OCI-LY1 (cell line): ENCODE measurements around the gene GBA2.

ENCODE experiments used
- H2AFZ ChIP-seq: fragments of 200-600 bp; sonication (generic), shearing (Covaris generic); 2 replicates; pipeline ENCODE4 v1.6.0; 2014; ENCODE audit warnings: antibody characterized with exemption, mild to moderate bottlenecking, low read length
- H3F3A ChIP-seq: fragments of 200-600 bp; sonication (generic), shearing (Covaris generic); 2 replicates; pipeline ENCODE4 v1.6.0; 2014; ENCODE audit warnings: mild to moderate bottlenecking, antibody characterized with exemption, low read length, moderate library complexity; ENCODE audit not compliant: insufficient read depth
- H3K27ac ChIP-seq: fragments of 200-600 bp; sonication (generic); 2 replicates; pipeline ENCODE4 v1.5.1; 2014; ENCODE audit warnings: low read length, mixed run types, mild to moderate bottlenecking, low read depth; ENCODE audit not compliant: poor library complexity, severe bottlenecking
- H3K27me3 ChIP-seq: fragments of 200-600 bp; sonication (generic); 2 replicates; pipeline ENCODE4 v1.6.0; 2014; ENCODE audit warnings: antibody characterized with exemption, mild to moderate bottlenecking, low read length, moderate library complexity; ENCODE audit not compliant: insufficient read depth
- H3K36me3 ChIP-seq: fragments of 200-600 bp; sonication (generic); 2 replicates; pipeline ENCODE4 v1.6.1; 2014; ENCODE audit warnings: mild to moderate bottlenecking, antibody characterized with exemption, low read length, moderate library complexity, mixed read lengths; ENCODE audit not compliant: insufficient read depth
- H3K4me1 ChIP-seq: fragments of 200-600 bp; sonication (generic); 2 replicates; pipeline ENCODE4 v1.5.1; 2014; ENCODE audit warnings: mild to moderate bottlenecking, low read length, moderate library complexity; ENCODE audit not compliant: insufficient read depth, severe bottlenecking
- H3K4me2 ChIP-seq: fragments of 200-600 bp; sonication (generic), shearing (Covaris generic); 2 replicates; pipeline ENCODE4 v1.6.1; 2014; ENCODE audit warnings: low read length
- H3K4me3 ChIP-seq: fragments of 200-600 bp; sonication (generic); 2 replicates; pipeline ENCODE4 v1.5.1; 2014; ENCODE audit warnings: low read length, low read depth, mild to moderate bottlenecking, mixed read lengths; ENCODE audit not compliant: poor library complexity, severe bottlenecking
- H3K79me2 ChIP-seq: fragments of 200-600 bp; shearing (Covaris generic); 2 replicates; pipeline ENCODE4 v1.6.1; 2016; ENCODE audit warnings: mixed run types, low read length, mixed read lengths; ENCODE audit not compliant: insufficient read depth
- H3K9ac ChIP-seq: fragments of 200-600 bp; sonication (generic), shearing (Covaris generic); 2 replicates; pipeline ENCODE4 v1.6.1; 2014; ENCODE audit warnings: mild to moderate bottlenecking, low read length, mixed read lengths
- H3K9me2 ChIP-seq: fragments of 200-600 bp; sonication (generic), shearing (Covaris generic); 2 replicates; pipeline ENCODE4 v1.6.1; 2014; ENCODE audit warnings: low read depth, mild to moderate bottlenecking, low read length, mixed read lengths
- H3K9me3 ChIP-seq: fragments of 200-600 bp; shearing (Covaris generic); 2 replicates; pipeline ENCODE4 v1.6.1; 2014; ENCODE audit warnings: low read length, mixed read lengths
- H4K20me1 ChIP-seq: fragments of 200-600 bp; sonication (generic), shearing (Covaris generic); 2 replicates; pipeline ENCODE4 v1.6.0; 2016; ENCODE audit warnings: mild to moderate bottlenecking, low read length; ENCODE audit not compliant: insufficient read depth
- CTCF ChIP-seq: fragments of 200-600 bp; sonication (generic), shearing (Covaris generic); IDR thresholded peaks from 2 replicates; pipeline ENCODE4 v1.5.1; 2017; ENCODE audit warnings: mild to moderate bottlenecking, antibody characterized with exemption, low read length, moderate library complexity, mixed read lengths
- EZH2 ChIP-seq: fragments of 200-600 bp; sonication (generic), shearing (Covaris generic); IDR thresholded peaks from 2 replicates; pipeline ENCODE4 v1.8.0; 2017; ENCODE audit warnings: borderline replicate concordance, mixed run types, mild to moderate bottlenecking, antibody characterized with exemption, low read length, moderate library complexity, mixed read lengths

GBA2 gene

DNA sequence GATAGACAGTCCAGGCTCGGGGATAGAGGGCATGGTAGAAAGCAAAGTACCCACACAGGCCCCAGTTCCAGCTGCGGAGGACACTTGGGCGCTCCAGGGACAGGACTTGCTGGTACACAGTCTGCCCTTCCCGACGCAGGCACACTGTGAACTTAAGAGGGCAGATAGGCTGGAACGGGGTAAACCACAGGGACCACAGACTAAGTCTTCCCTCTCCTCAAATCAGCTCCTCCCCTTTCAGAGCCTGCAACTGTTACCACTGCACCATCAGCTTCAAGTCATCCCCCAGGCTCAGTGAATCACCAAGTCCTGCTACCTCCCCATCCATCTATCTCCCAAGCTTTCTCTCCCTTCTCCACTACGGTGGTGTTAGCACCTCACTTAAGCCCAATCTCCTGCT, 7.3 kb downstream of the GBA2 start:
- TF ChIP-seq EZH2 = no peak
- no peak for TF ChIP-seq CTCF
- Histone ChIP-seq H3K4me1 (peaks cover 14% of the 10 kb centered on the region), H3K79me2 (peaks cover 11% of the 10 kb centered on the region), H3K9me2 (no peaks in the 10 kb centered on the region), H3K36me3 (peaks cover 69% of the 10 kb centered on the region), H4K20me1 (no peaks in the 10 kb centered on the region), H3K4me2 (no peak overlapping the region), H3K4me3 (no peak overlapping the region), H2AFZ (no peak overlapping the region), H3F3A (no peaks in the 10 kb centered on the region), H3K9me3 (no peaks in the 10 kb centered on the region), H3K27me3 (no peaks in the 10 kb centered on the region), H3K27ac (no peak overlapping the region), H3K9ac (no peak overlapping the region)

GRCh38 chr9:35740243-35740642, 8.8 kb downstream of the GBA2 start:
- H4K20me1 ChIP-seq = no peaks in the 10 kb centered on the region
- no peak overlapping the region for H3K9ac ChIP-seq
- no peaks in the 10 kb centered on the region for H3K27me3 ChIP-seq
- no peaks in the 10 kb centered on the region for H3K9me3 ChIP-seq
- no peaks in the 10 kb centered on the region for H3K9me2 ChIP-seq
- no peak overlapping the region for H3K4me3 ChIP-seq
- TF ChIP-seq CTCF = no peak
- TF ChIP-seq EZH2 = no peak
- H3K27ac ChIP-seq = no peak overlapping the region
- no peak overlapping the region for H2AFZ ChIP-seq
- peaks cover 83% of the 10 kb centered on the region for H3K36me3 ChIP-seq
- H3K4me1 ChIP-seq = no peaks in the 10 kb centered on the region
- no peaks in the 10 kb centered on the region for H3F3A ChIP-seq
- H3K79me2 ChIP-seq = no peaks in the 10 kb centered on the region
- H3K4me2 ChIP-seq = no peak overlapping the region

DNA sequence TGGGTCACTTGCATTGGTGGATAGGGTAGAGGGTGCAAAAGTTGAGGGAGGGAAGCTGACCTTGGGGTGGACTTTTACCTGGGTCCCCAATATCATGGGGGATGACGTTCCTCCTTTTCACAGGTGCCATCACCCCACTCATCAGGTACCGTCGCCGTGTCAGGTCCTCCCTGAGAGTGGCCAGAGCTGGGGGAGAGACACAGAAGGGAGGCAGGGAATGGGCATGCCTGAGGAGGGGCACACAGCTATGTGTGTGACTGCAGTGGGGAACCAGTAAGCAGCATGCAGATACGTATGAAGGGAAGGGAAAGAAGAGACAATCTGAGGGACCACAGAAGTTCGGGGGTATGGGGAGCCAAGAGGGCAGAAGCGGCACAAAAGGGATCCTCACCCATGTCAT, 10.1 kb downstream of the GBA2 start:
- no peaks in the 10 kb centered on the region for H3K79me2 ChIP-seq
- H4K20me1 ChIP-seq = no peaks in the 10 kb centered on the region
- H3K4me2 ChIP-seq = no peak overlapping the region
- no peaks in the 10 kb centered on the region for H3K9me3 ChIP-seq
- no peaks in the 10 kb centered on the region for H3K9me2 ChIP-seq
- no peak overlapping the region for H3K9ac ChIP-seq
- no peaks in the 10 kb centered on the region for H3F3A ChIP-seq
- H3K27ac ChIP-seq = no peak overlapping the region
- no peak overlapping the region for H2AFZ ChIP-seq
- peaks cover 80% of the 10 kb centered on the region for H3K36me3 ChIP-seq
- H3K4me1 ChIP-seq = peaks cover under 1% of the 10 kb centered on the region
- no peak overlapping the region for H3K4me3 ChIP-seq
- no peak for TF ChIP-seq CTCF
- TF ChIP-seq EZH2 = no peak
- H3K27me3 ChIP-seq = no peaks in the 10 kb centered on the region
